ENCODE data around the gene TMEFF2. TPM values are rescaled to one million over a fixed set of nuclear protein-coding genes. Genes with fewer than 3 reads are reported as not detected.

The TMEFF2 gene
- total and polyA plus RNA-seq, 8 donors = 0.05 to 0.75 TPM; not detected in 6

DNA sequence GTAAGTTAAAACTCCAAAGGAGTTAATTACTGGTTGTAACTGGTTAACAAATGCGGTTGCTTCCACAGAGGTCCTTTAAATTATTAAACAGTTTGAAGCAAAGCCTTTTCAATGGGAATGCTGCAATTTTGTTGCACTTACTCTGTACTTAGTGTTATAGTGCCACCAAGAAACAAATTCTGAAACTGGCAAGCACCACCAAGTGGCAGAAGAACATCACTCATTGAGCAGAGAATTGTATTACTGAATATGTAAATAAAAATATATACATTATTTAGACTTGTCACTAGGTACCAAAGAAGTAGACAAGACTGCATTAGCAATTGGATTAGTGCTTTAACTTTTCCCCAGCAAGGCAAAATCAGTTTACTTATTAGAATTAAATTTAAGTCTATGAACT lies 2.6 kb upstream of the TMEFF2 start:
- 40 to 47% methylated on average over 1 of the region's 1 CpG for WGBS, 2 donors
- DNase-seq = no peak
- H3K36me3 ChIP-seq = no peaks in the 10 kb centered on the region
- no peak overlapping the region for H3K4me3 ChIP-seq
- H3K27me3 ChIP-seq = peaks cover 8 to 29% (median 14%) of the 10 kb centered on the region in 4 donors
- no peak for ATAC-seq
- no peak for FAIRE-seq
- no peak for TF ChIP-seq CTCF (IDR thresholded peaks at IDR 0.05)
- intact Hi-C loops (cut with DNase I) = no loop called here
- H3K9me3 ChIP-seq = no peaks in the 10 kb centered on the region
- H3K27ac ChIP-seq = no peak overlapping the region
- peaks cover 0 to 20% (median 11%) of the 10 kb centered on the region in 3 donors for H3K4me1 ChIP-seq

- no peak for ATAC-seq
- H3K27me3 ChIP-seq = peaks cover 8 to 29% (median 14%) of the 10 kb centered on the region in 4 donors
These were observed 1.9 kb upstream of the TMEFF2 start for GRCh38 chr2:192196421-192197194.

DNA sequence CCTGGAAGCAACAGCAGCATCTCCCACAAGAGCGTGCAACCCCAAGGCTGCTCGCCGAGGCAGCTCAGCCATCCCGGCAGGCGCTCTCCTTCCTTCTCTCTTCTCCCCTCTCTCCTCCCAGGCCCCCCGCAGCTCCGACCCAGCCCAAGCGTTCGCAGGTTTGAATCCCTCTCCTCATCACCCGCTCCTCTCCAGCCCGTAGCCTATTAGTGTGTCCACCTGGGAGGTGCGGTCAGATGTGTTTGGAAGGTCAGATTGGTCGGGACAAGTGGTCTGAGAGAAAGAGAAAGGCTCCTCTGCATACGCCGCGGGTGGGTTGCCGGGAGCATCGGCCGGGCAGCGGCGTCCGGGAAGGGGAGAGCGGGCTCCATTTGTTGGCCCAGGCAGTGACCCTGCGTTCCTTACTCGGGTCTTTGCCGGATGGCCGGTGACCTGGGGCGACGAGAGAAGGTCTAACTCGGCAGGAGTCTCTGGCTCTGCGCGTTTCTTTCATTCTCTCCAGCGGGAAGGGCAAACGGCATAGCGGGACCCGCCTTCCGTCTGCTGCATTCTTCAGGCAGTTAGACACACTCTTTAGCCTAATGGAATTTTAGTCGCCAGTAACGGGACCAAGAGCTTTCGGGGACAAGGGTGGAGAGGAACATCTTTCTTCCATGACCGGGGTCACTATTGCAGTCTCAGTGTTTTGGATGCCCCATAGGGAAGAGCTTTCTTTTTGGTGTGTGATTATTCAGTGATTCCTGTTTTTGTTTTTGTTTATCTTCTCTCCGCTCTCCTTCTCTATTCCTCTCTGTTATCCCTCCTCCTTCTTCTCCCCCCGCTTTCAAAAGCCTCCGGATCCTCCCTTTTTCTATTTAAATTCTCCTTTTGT lies 1.1 kb upstream of the TMEFF2 start:
- ATAC-seq (peak in 3 of 4 donors; percentile 49 to 55 (median 50)), FAIRE-seq (no peak), DNase-seq (peak in 4 of 6 donors; percentile 7 to 60 (median 34))
- peak overlapping the region in 3 of 4 donors; percentile 1 to 39 (median 26) for H3K4me3 ChIP-seq
- intact Hi-C loops (cut with DNase I) = no loop called here
- H3K9me3 ChIP-seq = no peaks in the 10 kb centered on the region
- H3K4me1 ChIP-seq = peaks cover 0 to 20% (median 11%) of the 10 kb centered on the region in 3 donors
- H3K27me3 ChIP-seq = peaks cover 8 to 29% (median 14%) of the 10 kb centered on the region in 4 donors
- H3K36me3 ChIP-seq = no peaks in the 10 kb centered on the region
- 2% methylated on average over 44 of the region's 44 CpGs for WGBS, 2 donors
- no peak for TF ChIP-seq CTCF (IDR thresholded peaks at IDR 0.05)
- H3K27ac ChIP-seq = no peak overlapping the region

More at GRCh38 chr2:192196421-192197194, 1.9 kb upstream of the TMEFF2 start:
- no peaks in the 10 kb centered on the region for H3K36me3 ChIP-seq
- no peak for TF ChIP-seq CTCF (IDR thresholded peaks at IDR 0.05)
- H3K9me3 ChIP-seq = no peaks in the 10 kb centered on the region
- peaks cover 0 to 20% (median 11%) of the 10 kb centered on the region in 3 donors for H3K4me1 ChIP-seq
- peak overlapping the region in 1 of 4 donors; percentile 39 for H3K4me3 ChIP-seq
- intact Hi-C loops (cut with DNase I) = no loop called here
- no peak overlapping the region for H3K27ac ChIP-seq
- FAIRE-seq = no peak
- no peak for DNase-seq
- WGBS, 2 donors = 9 to 11% methylated on average over 14 of the region's 14 CpGs

DNA sequence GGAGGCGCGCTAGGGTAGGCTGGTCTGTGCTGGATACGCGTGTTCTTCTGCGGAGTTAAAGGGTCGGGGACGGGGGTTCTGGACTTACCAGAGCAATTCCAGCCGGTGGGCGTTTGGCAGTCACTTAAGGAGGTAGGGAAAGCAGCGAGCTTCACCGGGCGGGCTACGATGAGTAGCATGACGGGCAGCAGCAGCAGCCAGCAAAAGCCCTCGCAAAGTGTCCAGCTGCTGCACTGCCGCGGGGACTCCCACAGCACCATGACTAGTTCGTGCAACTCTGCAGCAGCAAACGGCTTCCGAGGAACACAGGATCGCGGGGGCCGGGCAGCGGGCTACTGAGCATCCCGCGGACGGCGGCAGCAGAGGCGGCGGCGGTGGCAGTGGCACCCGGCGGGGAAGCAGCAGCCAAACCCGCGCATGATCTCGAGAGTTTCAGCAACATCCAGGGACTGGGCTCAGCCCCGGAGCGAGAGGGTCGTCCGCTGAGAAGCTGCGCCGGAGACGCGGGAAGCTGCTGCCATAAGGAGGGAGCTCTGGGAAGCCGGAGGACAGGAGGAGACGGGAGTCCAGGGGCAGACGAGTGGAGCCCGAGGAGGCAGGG lies 368 bp downstream of the TMEFF2 start:
- ATAC-seq (peak; percentile 32 to 60 (median 55)), DNase-seq (peak in 4 of 6 donors; percentile 11 to 67 (median 37))
- TF ChIP-seq CTCF (IDR thresholded peaks at IDR 0.05) = no peak

More for the DNA sequence above, 368 bp downstream of the TMEFF2 start:
- no peak for FAIRE-seq
- peaks cover 0 to 20% (median 11%) of the 10 kb centered on the region in 3 donors for H3K4me1 ChIP-seq
- no peaks in the 10 kb centered on the region for H3K9me3 ChIP-seq
- intact Hi-C loops (cut with DNase I) = no loop called here
- H3K4me3 ChIP-seq = peak overlapping the region in 2 of 4 donors; percentile 26 to 39
- no peaks in the 10 kb centered on the region for H3K36me3 ChIP-seq
- 2 to 3% methylated on average over 48 of the region's 48 CpGs for WGBS, 2 donors
- no peak overlapping the region for H3K27ac ChIP-seq
- peaks cover 8 to 25% (median 14%) of the 10 kb centered on the region in 4 donors for H3K27me3 ChIP-seq

Measured in pancreas (tissue), 10 donors.